ENCODE measurements around the gene NF2. TPM values are rescaled to one million over a fixed set of nuclear protein-coding genes. Genes with fewer than 3 reads are reported as not detected.

NF2 gene
- total RNA-seq, 1 experiment from 2014 or later, result 92.4 TPM

GRCh38 chr22:29693671-29694070, 90.2 kb downstream of the NF2 start:
- intact Hi-C loops (cut with micrococcal nuclease), result no loop called here
- Mint-ChIP-seq H3K4me3 (ENCODE audit: unreplicated experiment) (no peak overlapping the region), H3K9me3 (ENCODE audit: unreplicated experiment) (no peaks in the 10 kb centered on the region), H3K4me1 (ENCODE audit: insufficient read depth, unreplicated experiment) (no peaks in the 10 kb centered on the region), H3K36me3 (ENCODE audit: insufficient read depth, unreplicated experiment) (peaks cover 67% of the 10 kb centered on the region), H3K27me3 (ENCODE audit: insufficient read depth, unreplicated experiment) (no peaks in the 10 kb centered on the region), H3K27ac (ENCODE audit: low read depth, unreplicated experiment) (no peak overlapping the region)
- ChIA-PET CTCF (interaction anchor here (0.5 to 2.3 kb wide), 5 partner anchors 57 to 1323 kb away, joined by 3 to 7 read pairs (median 4); no protein-coding TSS in a partner anchor), POLR2A (no interaction called here)
- DNase-seq (ENCODE audit: unreplicated experiment), result no peak
- TF ChIP-seq CTCF (IDR thresholded peaks at IDR 0.05; ENCODE audit: unreplicated experiment), result no peak
- BruUV-seq (replicated peaks), result no TSS peak

- Mint-ChIP-seq H3K9me3 (ENCODE audit: unreplicated experiment) (no peaks in the 10 kb centered on the region), H3K36me3 (ENCODE audit: insufficient read depth, unreplicated experiment) (peaks cover 60% of the 10 kb centered on the region), H3K4me3 (ENCODE audit: unreplicated experiment) (no peak overlapping the region), H3K27me3 (ENCODE audit: insufficient read depth, unreplicated experiment) (no peaks in the 10 kb centered on the region), H3K4me1 (ENCODE audit: insufficient read depth, unreplicated experiment) (no peaks in the 10 kb centered on the region), H3K27ac (ENCODE audit: low read depth, unreplicated experiment) (no peak overlapping the region)
- CTCF ChIA-PET, result interaction anchor here (0.8 to 2.3 kb wide), 3 partner anchors 11 to 394 kb away, joined by 3 to 7 read pairs (median 5); no protein-coding TSS in a partner anchor
- BruUV-seq (replicated peaks), result no TSS peak
- DNase-seq (ENCODE audit: unreplicated experiment), result no peak
- TF ChIP-seq CTCF (IDR thresholded peaks at IDR 0.05; ENCODE audit: unreplicated experiment), result no peak
- intact Hi-C loops (cut with micrococcal nuclease), result no loop called here
- POLR2A ChIA-PET, result interaction anchor here (0.7 kb wide), 1 partner anchor 17 kb away, joined by 3 read pairs; no protein-coding TSS in a partner anchor
These were observed 91.9 kb downstream of the NF2 start for GRCh38 chr22:29695129-29695926.

- intact Hi-C loops (cut with micrococcal nuclease), result no loop called here
- Mint-ChIP-seq H3K27me3 (ENCODE audit: insufficient read depth, unreplicated experiment) (no peaks in the 10 kb centered on the region), H3K4me1 (ENCODE audit: insufficient read depth, unreplicated experiment) (no peaks in the 10 kb centered on the region), H3K36me3 (ENCODE audit: insufficient read depth, unreplicated experiment) (peaks cover 53% of the 10 kb centered on the region), H3K9me3 (ENCODE audit: unreplicated experiment) (no peaks in the 10 kb centered on the region), H3K4me3 (ENCODE audit: unreplicated experiment) (no peak overlapping the region), H3K27ac (ENCODE audit: low read depth, unreplicated experiment) (no peak overlapping the region)
- no TSS peak for BruUV-seq (replicated peaks)
- TF ChIP-seq CTCF (IDR thresholded peaks at IDR 0.05; ENCODE audit: unreplicated experiment), result no peak
- no peak for DNase-seq (ENCODE audit: unreplicated experiment)
- CTCF ChIA-PET, result interaction anchor here (0.6 to 1.3 kb wide), 2 partner anchors 15 to 307 kb away, joined by 3 to 4 read pairs; no protein-coding TSS in a partner anchor
- POLR2A ChIA-PET, result no interaction called here
These were observed 94.6 kb downstream of the NF2 start for GRCh38 chr22:29697853-29698598.

GRCh38 chr22:29700206-29700899, 96.9 kb downstream of the NF2 start:
- no peaks in the 10 kb centered on the region for H3K27me3 Mint-ChIP-seq (ENCODE audit: insufficient read depth, unreplicated experiment)
- H3K36me3 Mint-ChIP-seq (ENCODE audit: insufficient read depth, unreplicated experiment), result peaks cover 35% of the 10 kb centered on the region
- no peaks in the 10 kb centered on the region for H3K4me1 Mint-ChIP-seq (ENCODE audit: insufficient read depth, unreplicated experiment)
- no peak for DNase-seq (ENCODE audit: unreplicated experiment)
- POLR2A ChIA-PET, result no interaction called here
- CTCF ChIA-PET, result no interaction called here
- TF ChIP-seq CTCF (IDR thresholded peaks at IDR 0.05; ENCODE audit: unreplicated experiment), result no peak
- no peak overlapping the region for H3K4me3 Mint-ChIP-seq (ENCODE audit: unreplicated experiment)
- no TSS peak for BruUV-seq (replicated peaks)
- no peaks in the 10 kb centered on the region for H3K9me3 Mint-ChIP-seq (ENCODE audit: unreplicated experiment)
- intact Hi-C loops (cut with micrococcal nuclease), result loop anchor here (5.0 kb wide), 2 partner anchors 307 to 387 kb away; no protein-coding TSS in a partner anchor
- H3K27ac Mint-ChIP-seq (ENCODE audit: low read depth, unreplicated experiment), result no peak overlapping the region

All from MCF 10A (cell line).